ENCODE data around the gene CHID1.

The CHID1 gene

GRCh38 chr11:932435-932834, 21.8 kb upstream of the CHID1 start:
- no peak for DNase-seq

- DNase-seq: no peak
These were observed 20.8 kb upstream of the CHID1 start for GRCh38 chr11:931385-931784.

- DNase-seq: no peak
These were observed 18.8 kb upstream of the CHID1 start for GRCh38 chr11:929405-929804.

- DNase-seq: no peak
These were observed 18.2 kb upstream of the CHID1 start for GRCh38 chr11:928786-929185.

- DNase-seq: peak; percentile 51 to 64
These were observed 17.3 kb upstream of the CHID1 start for GRCh38 chr11:927871-928270.

- no peak for DNase-seq
These were observed 15.8 kb upstream of the CHID1 start for GRCh38 chr11:926341-926916.

GRCh38 chr11:925496-926301, 15.1 kb upstream of the CHID1 start, which contains the start of gene AP2A2:
AP2A2 (plus strand) TSS chr11:925870; CDS start chr11:926022, 152 bp downstream.
- peak; percentile 89 for DNase-seq

GRCh38 chr11:925158-925495, 14.5 kb upstream of the CHID1 start:
- DNase-seq: no peak

GRCh38 chr11:924406-925157, 14.0 kb upstream of the CHID1 start:
- no peak for DNase-seq

GRCh38 chr11:923691-924405, 13.2 kb upstream of the CHID1 start:
- DNase-seq: no peak

- no peak for DNase-seq
These were observed 11.5 kb upstream of the CHID1 start for GRCh38 chr11:921921-922678.

GRCh38 chr11:917426-917825, 6.8 kb upstream of the CHID1 start:
- no peak for DNase-seq

- DNase-seq: no peak
These were observed 4.3 kb upstream of the CHID1 start for GRCh38 chr11:914747-915501.

- DNase-seq: no peak
These were observed 3.6 kb upstream of the CHID1 start for GRCh38 chr11:914204-914603.

- no peak for DNase-seq
These were observed 2.4 kb upstream of the CHID1 start for GRCh38 chr11:913043-913442.

- DNase-seq: no peak
These were observed 1.7 kb upstream of the CHID1 start for GRCh38 chr11:912266-912665.

GRCh38 chr11:911890-912219, 1.2 kb upstream of the CHID1 start:
- no peak for DNase-seq

- DNase-seq: no peak
These were observed 650 bp upstream of the CHID1 start for GRCh38 chr11:911031-911889.

GRCh38 chr11:910044-910588, 494 bp downstream of the CHID1 start:
- peak in 1 of 2 donors; percentile 23 for DNase-seq

GRCh38 chr11:909406-909805, 1.2 kb downstream of the CHID1 start:
- no peak for DNase-seq

- no peak for DNase-seq
These were observed 2.3 kb downstream of the CHID1 start for GRCh38 chr11:908273-908672.
